ENCODE measurements around the gene ADIPOR2.
A peak's percentile ranks its signal among the peaks of the same experiment; 100 is the strongest.

Gene ADIPOR2

GRCh38 chr12:1826401-1826800 is 135.5 kb downstream of the ADIPOR2 start:
- H3K4me1 ChIP-seq (ENCODE audit: insufficient read depth, low read length), result peaks cover 3% of the 10 kb centered on the region; the same call in 1 of the 2 replicates
- H3K36me3 ChIP-seq (ENCODE audit: insufficient read depth, low read depth, low read length), result no peaks in the 10 kb centered on the region
- peaks cover 30% of the 10 kb centered on the region for H3K27me3 ChIP-seq (ENCODE audit: insufficient read depth, low read length)
- no peaks in the 10 kb centered on the region for H3K9me3 ChIP-seq (ENCODE audit: insufficient read depth, low read depth, low read length)
- no peak overlapping the region for H3K4me3 ChIP-seq (ENCODE audit: low read length)
- H3K9ac ChIP-seq (ENCODE audit: low read depth, low read length), result no peak overlapping the region
- no peak overlapping the region for H3K27ac ChIP-seq (ENCODE audit: low read length)

GRCh38 chr12:1826867-1827705 is 136.2 kb downstream of the ADIPOR2 start:
- Histone ChIP-seq H3K4me3 (ENCODE audit: low read length) (no peak overlapping the region), H3K27ac (ENCODE audit: low read length) (no peak overlapping the region), H3K36me3 (ENCODE audit: insufficient read depth, low read depth, low read length) (no peaks in the 10 kb centered on the region), H3K4me1 (ENCODE audit: insufficient read depth, low read length) (peaks cover 6% of the 10 kb centered on the region; the same call in 1 of the 2 replicates), H3K9me3 (ENCODE audit: insufficient read depth, low read depth, low read length) (no peaks in the 10 kb centered on the region), H3K9ac (ENCODE audit: low read depth, low read length) (no peak overlapping the region), H3K27me3 (ENCODE audit: insufficient read depth, low read length) (peaks cover 30% of the 10 kb centered on the region)

- Histone ChIP-seq H3K36me3 (ENCODE audit: insufficient read depth, low read depth, low read length) (no peaks in the 10 kb centered on the region), H3K9me3 (ENCODE audit: insufficient read depth, low read depth, low read length) (no peaks in the 10 kb centered on the region), H3K27ac (ENCODE audit: low read length) (no peak overlapping the region), H3K9ac (ENCODE audit: low read depth, low read length) (no peak overlapping the region), H3K4me1 (ENCODE audit: insufficient read depth, low read length) (peaks cover 6% of the 10 kb centered on the region; the same call in 1 of the 2 replicates), H3K4me3 (ENCODE audit: low read length) (no peak overlapping the region), H3K27me3 (ENCODE audit: insufficient read depth, low read length) (peaks cover 29% of the 10 kb centered on the region)
These were observed 137.2 kb downstream of the ADIPOR2 start for GRCh38 chr12:1827826-1828805.

GRCh38 chr12:1828856-1829255 is 138.0 kb downstream of the ADIPOR2 start:
- peaks cover 6% of the 10 kb centered on the region; the same call in 1 of the 2 replicates for H3K4me1 ChIP-seq (ENCODE audit: insufficient read depth, low read length)
- H3K4me3 ChIP-seq (ENCODE audit: low read length), result no peak overlapping the region
- H3K27ac ChIP-seq (ENCODE audit: low read length), result no peak overlapping the region
- H3K9me3 ChIP-seq (ENCODE audit: insufficient read depth, low read depth, low read length), result no peaks in the 10 kb centered on the region
- no peaks in the 10 kb centered on the region for H3K36me3 ChIP-seq (ENCODE audit: insufficient read depth, low read depth, low read length)
- peaks cover 29% of the 10 kb centered on the region for H3K27me3 ChIP-seq (ENCODE audit: insufficient read depth, low read length)
- H3K9ac ChIP-seq (ENCODE audit: low read depth, low read length), result no peak overlapping the region

GRCh38 chr12:1829306-1829900 is 138.5 kb downstream of the ADIPOR2 start:
- Histone ChIP-seq H3K27me3 (ENCODE audit: insufficient read depth, low read length) (peaks cover 29% of the 10 kb centered on the region), H3K9ac (ENCODE audit: low read depth, low read length) (no peak overlapping the region), H3K27ac (ENCODE audit: low read length) (no peak overlapping the region), H3K4me3 (ENCODE audit: low read length) (no peak overlapping the region), H3K4me1 (ENCODE audit: insufficient read depth, low read length) (peaks cover 6% of the 10 kb centered on the region; the same call in 1 of the 2 replicates), H3K9me3 (ENCODE audit: insufficient read depth, low read depth, low read length) (no peaks in the 10 kb centered on the region), H3K36me3 (ENCODE audit: insufficient read depth, low read depth, low read length) (no peaks in the 10 kb centered on the region)

GRCh38 chr12:1830401-1830845 is 139.6 kb downstream of the ADIPOR2 start:
- peaks cover 6% of the 10 kb centered on the region; the same call in 1 of the 2 replicates for H3K4me1 ChIP-seq (ENCODE audit: insufficient read depth, low read length)
- H3K9ac ChIP-seq (ENCODE audit: low read depth, low read length), result no peak overlapping the region
- no peaks in the 10 kb centered on the region for H3K9me3 ChIP-seq (ENCODE audit: insufficient read depth, low read depth, low read length)
- H3K4me3 ChIP-seq (ENCODE audit: low read length), result peak overlapping the region; percentile 41; the same call in 1 of the 2 replicates
- H3K27me3 ChIP-seq (ENCODE audit: insufficient read depth, low read length), result peaks cover 29% of the 10 kb centered on the region
- no peaks in the 10 kb centered on the region for H3K36me3 ChIP-seq (ENCODE audit: insufficient read depth, low read depth, low read length)
- H3K27ac ChIP-seq (ENCODE audit: low read length), result no peak overlapping the region

- Histone ChIP-seq H3K4me3 (ENCODE audit: low read length) (peak overlapping the region; percentile 41; the same call in 1 of the 2 replicates), H3K27ac (ENCODE audit: low read length) (no peak overlapping the region), H3K36me3 (ENCODE audit: insufficient read depth, low read depth, low read length) (no peaks in the 10 kb centered on the region), H3K4me1 (ENCODE audit: insufficient read depth, low read length) (peaks cover 6% of the 10 kb centered on the region; the same call in 1 of the 2 replicates), H3K9ac (ENCODE audit: low read depth, low read length) (no peak overlapping the region), H3K27me3 (ENCODE audit: insufficient read depth, low read length) (peaks cover 29% of the 10 kb centered on the region), H3K9me3 (ENCODE audit: insufficient read depth, low read depth, low read length) (no peaks in the 10 kb centered on the region)
These were observed 140.4 kb downstream of the ADIPOR2 start for GRCh38 chr12:1830981-1831963.

- Histone ChIP-seq H3K9ac (ENCODE audit: low read depth, low read length) (no peak overlapping the region), H3K27ac (ENCODE audit: low read length) (no peak overlapping the region), H3K36me3 (ENCODE audit: insufficient read depth, low read depth, low read length) (no peaks in the 10 kb centered on the region), H3K4me3 (ENCODE audit: low read length) (no peak overlapping the region), H3K27me3 (ENCODE audit: insufficient read depth, low read length) (peaks cover 29% of the 10 kb centered on the region), H3K4me1 (ENCODE audit: insufficient read depth, low read length) (peaks cover 6% of the 10 kb centered on the region; the same call in 1 of the 2 replicates), H3K9me3 (ENCODE audit: insufficient read depth, low read depth, low read length) (no peaks in the 10 kb centered on the region)
These were observed 142.1 kb downstream of the ADIPOR2 start for GRCh38 chr12:1832801-1833595.

GRCh38 chr12:1833596-1834028 is 142.7 kb downstream of the ADIPOR2 start:
- Histone ChIP-seq H3K4me3 (ENCODE audit: low read length) (no peak overlapping the region), H3K9ac (ENCODE audit: low read depth, low read length) (no peak overlapping the region), H3K27ac (ENCODE audit: low read length) (no peak overlapping the region), H3K4me1 (ENCODE audit: insufficient read depth, low read length) (peaks cover 6% of the 10 kb centered on the region; the same call in 1 of the 2 replicates), H3K27me3 (ENCODE audit: insufficient read depth, low read length) (peaks cover 29% of the 10 kb centered on the region), H3K36me3 (ENCODE audit: insufficient read depth, low read depth, low read length) (no peaks in the 10 kb centered on the region), H3K9me3 (ENCODE audit: insufficient read depth, low read depth, low read length) (no peaks in the 10 kb centered on the region)

All from iPS-20b (cell line).